Measurements from ENCODE around the gene PKD1L1. TPM values are rescaled to one million over a fixed set of nuclear protein-coding genes. Genes with fewer than 3 reads are reported as not detected.

The PKD1L1 gene
- total RNA-seq, 4 donors from 2014 or later = 0.11 to 2.6 TPM; not detected in 2

DNA sequence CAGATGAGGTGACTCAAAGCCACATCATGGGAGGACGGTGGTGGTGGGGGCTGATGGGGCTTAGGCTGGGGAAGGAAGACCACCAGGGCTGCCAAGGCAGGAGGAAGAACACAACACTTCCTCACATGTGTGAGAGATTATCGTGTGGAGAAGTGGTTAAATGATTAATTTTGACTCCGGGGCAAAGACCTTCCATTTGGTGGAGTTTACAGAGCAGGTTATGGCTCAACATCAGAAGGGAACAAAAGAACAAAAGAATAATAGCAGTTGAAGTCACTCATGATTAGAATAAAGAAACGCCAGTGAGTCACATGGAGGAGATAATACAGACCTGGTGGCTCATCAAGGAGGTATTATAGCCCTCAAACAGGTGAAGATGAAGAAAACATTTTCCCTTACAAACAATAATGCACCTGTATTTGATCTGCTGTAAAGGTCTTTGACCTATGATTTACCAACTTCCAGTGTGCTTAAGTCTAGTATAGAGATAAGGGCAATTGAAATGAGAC, 170.1 kb downstream of the PKD1L1 start:
- 78% methylated on average over 4 of the region's 4 CpGs for WGBS
- no peak overlapping the region for H3K4me3 ChIP-seq
- no peak overlapping the region for H3K27ac ChIP-seq
- no peaks in the 10 kb centered on the region for H3K9me3 ChIP-seq
- no peaks in the 10 kb centered on the region for H3K4me1 ChIP-seq
- H3K36me3 ChIP-seq = no peaks in the 10 kb centered on the region
- H3K27me3 ChIP-seq = no peaks in the 10 kb centered on the region
- DNase-seq (ENCODE audit: low spot score in 2 of 2) = no peak
- TF ChIP-seq, protein P1, sequence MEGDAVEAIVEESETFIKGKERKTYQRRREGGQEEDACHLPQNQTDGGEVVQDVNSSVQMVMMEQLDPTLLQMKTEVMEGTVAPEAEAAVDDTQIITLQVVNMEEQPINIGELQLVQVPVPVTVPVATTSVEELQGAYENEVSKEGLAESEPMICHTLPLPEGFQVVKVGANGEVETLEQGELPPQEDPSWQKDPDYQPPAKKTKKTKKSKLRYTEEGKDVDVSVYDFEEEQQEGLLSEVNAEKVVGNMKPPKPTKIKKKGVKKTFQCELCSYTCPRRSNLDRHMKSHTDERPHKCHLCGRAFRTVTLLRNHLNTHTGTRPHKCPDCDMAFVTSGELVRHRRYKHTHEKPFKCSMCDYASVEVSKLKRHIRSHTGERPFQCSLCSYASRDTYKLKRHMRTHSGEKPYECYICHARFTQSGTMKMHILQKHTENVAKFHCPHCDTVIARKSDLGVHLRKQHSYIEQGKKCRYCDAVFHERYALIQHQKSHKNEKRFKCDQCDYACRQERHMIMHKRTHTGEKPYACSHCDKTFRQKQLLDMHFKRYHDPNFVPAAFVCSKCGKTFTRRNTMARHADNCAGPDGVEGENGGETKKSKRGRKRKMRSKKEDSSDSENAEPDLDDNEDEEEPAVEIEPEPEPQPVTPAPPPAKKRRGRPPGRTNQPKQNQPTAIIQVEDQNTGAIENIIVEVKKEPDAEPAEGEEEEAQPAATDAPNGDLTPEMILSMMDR (IDR thresholded peaks at IDR 0.05) = no peak

DNA sequence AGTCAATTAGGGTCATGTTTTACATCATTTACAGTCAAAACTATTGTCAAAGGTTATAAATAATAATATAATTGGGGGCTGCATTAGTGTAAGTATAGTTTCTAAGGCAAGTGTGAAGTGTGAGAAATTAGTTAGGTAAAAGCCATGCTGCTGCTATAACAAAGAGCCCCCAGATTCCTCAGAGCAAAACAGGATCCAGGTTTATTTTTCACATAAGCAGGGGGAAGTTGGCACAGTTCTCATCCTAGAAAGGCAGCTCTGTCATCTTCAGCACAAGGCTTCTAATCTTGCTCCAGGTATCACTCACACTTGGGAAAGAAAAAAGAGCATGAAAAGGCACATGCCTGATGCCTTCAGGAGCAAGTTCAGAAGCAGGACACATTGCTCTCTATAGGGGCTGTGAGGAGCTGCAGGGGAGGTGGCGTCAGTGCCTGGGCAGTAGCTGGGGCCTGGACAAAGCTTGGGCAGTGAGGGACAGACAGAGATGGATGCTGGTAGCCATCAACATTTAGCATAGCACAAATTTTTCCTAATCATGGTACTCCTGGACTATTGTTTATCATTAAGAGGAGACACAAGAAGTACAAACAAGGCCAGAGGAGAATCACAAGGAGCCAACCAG, 170.6 kb downstream of the PKD1L1 start:
- no peak overlapping the region for H3K4me3 ChIP-seq
- no peaks in the 10 kb centered on the region for H3K4me1 ChIP-seq
- no peak overlapping the region for H3K27ac ChIP-seq
- no peaks in the 10 kb centered on the region for H3K27me3 ChIP-seq
- WGBS = 100% methylated on average over 1 of the region's 1 CpG
- H3K36me3 ChIP-seq = no peaks in the 10 kb centered on the region
- no peak for TF ChIP-seq EP300 (IDR thresholded peaks at IDR 0.05)
- DNase-seq (ENCODE audit: low spot score in 2 of 2) = no peak
- H3K9me3 ChIP-seq = no peaks in the 10 kb centered on the region

DNA sequence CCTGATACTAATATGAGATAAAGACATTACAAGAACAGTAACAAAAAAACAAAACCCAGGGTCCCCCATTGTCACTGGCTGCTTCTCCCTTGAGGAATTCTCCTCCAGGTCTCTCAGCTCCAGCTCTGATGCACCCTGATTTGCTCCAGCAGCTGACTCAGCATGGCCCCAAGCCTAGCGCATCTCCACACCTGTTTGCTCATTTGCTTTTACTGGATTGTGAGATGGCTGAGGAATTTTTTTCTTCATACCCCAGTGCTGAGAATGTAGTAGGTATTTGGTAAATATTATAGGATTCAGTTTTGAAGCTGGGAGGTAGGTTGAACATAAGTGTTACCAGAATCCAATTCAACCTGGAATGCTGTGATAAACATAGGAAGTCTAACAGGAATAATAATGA, 171.9 kb downstream of the PKD1L1 start:
- TF ChIP-seq POLR2AphosphoS5 (IDR thresholded peaks at IDR 0.05) = no peak
- TF ChIP-seq, protein P1 (IDR thresholded peaks at IDR 0.05) = no peak
- no peak for TF ChIP-seq POLR2A (IDR thresholded peaks at IDR 0.05)
- TF ChIP-seq EP300 (IDR thresholded peaks at IDR 0.05) = no peak
- no peak for DNase-seq (ENCODE audit: low spot score in 2 of 2)
- Histone ChIP-seq H3K9me3 (no peaks in the 10 kb centered on the region), H3K27me3 (no peaks in the 10 kb centered on the region), H3K4me3 (no peak overlapping the region), H3K36me3 (no peaks in the 10 kb centered on the region), H3K4me1 (no peaks in the 10 kb centered on the region), H3K27ac (no peak overlapping the region)
- WGBS = 78% methylated on average over 1 of the region's 1 CpG

DNA sequence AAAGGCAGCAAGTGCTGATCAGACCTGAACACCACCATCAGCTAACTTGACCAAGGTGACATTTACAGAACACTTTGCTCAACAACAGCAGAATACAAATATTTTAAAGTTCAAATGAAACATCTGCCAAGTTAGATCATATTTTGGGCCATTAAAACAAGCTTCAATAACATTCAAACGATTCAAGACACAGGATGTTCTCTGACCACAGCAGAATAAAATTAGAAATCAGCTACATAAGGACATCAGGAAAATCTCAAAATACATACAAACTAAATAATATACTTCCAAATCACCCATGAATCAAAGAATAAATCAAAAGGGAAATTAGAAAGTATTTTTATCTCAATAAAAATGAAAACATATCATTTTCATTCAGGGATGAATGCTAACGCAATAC, 173.0 kb downstream of the PKD1L1 start:
- H3K9me3 ChIP-seq = no peaks in the 10 kb centered on the region
- 75% methylated on average over 2 of the region's 2 CpGs for WGBS
- H3K27ac ChIP-seq = no peak overlapping the region
- TF ChIP-seq POLR2AphosphoS5 (IDR thresholded peaks at IDR 0.05) = no peak
- TF ChIP-seq, protein P1 (IDR thresholded peaks at IDR 0.05) = no peak
- no peaks in the 10 kb centered on the region for H3K36me3 ChIP-seq
- H3K4me1 ChIP-seq = no peaks in the 10 kb centered on the region
- no peak overlapping the region for H3K4me3 ChIP-seq
- DNase-seq (ENCODE audit: low spot score in 2 of 2) = no peak
- H3K27me3 ChIP-seq = no peaks in the 10 kb centered on the region

DNA sequence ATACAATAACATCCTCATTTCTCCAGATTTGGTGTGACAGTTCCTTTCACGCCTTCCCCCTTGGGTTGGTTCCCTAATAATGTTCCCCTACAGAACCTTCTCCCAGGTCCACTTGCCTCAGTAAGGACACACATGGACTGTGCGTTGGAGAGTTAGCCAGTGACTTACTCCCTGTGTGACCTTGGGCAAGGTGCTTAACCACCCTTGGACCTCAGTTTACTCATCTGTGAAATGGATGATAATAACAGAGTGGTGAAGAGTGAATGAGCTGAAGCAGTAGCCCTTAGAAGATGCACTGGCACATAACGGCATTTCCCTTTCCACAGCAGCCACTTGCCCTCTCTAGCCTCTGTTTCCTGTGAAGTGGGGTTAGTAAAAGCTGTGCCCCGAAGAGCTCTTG, 175.8 kb downstream of the PKD1L1 start:
- Histone ChIP-seq H3K27ac (no peak overlapping the region), H3K4me1 (no peaks in the 10 kb centered on the region), H3K9me3 (no peaks in the 10 kb centered on the region), H3K27me3 (no peaks in the 10 kb centered on the region), H3K36me3 (no peaks in the 10 kb centered on the region), H3K4me3 (no peak overlapping the region)
- 91% methylated on average over 4 of the region's 4 CpGs for WGBS
- TF ChIP-seq, protein P1 (IDR thresholded peaks at IDR 0.05) = no peak
- no peak for TF ChIP-seq EP300 (IDR thresholded peaks at IDR 0.05)
- no peak for TF ChIP-seq POLR2AphosphoS5 (IDR thresholded peaks at IDR 0.05)
- no peak for DNase-seq (ENCODE audit: low spot score in 2 of 2)

DNA sequence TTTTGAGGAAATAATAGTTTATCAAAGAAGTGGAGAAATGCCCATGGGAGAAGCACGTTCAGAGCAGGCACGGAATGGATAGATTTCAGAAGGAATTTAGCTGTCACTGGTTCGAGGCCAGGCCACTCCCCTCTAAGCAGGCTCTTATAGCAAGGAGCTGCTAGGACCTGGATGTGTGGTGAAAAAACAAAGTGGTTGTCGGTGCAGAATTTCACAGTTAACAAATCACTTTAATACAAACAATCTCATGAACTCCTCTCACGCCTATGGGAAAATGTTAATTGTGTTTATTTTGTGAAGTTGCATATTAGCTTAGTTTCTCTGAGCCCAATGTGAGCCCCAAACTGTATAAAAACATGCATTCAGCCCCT, 176.3 kb downstream of the PKD1L1 start:
- Histone ChIP-seq H3K36me3 (no peaks in the 10 kb centered on the region), H3K27me3 (no peaks in the 10 kb centered on the region), H3K4me3 (no peak overlapping the region), H3K27ac (no peak overlapping the region), H3K9me3 (no peaks in the 10 kb centered on the region), H3K4me1 (no peaks in the 10 kb centered on the region)
- no peak for DNase-seq (ENCODE audit: low spot score in 2 of 2)
- 69% methylated on average over 5 of the region's 5 CpGs for WGBS
- TF ChIP-seq POLR2A (IDR thresholded peaks at IDR 0.05) (no peak), POLR2AphosphoS5 (IDR thresholded peaks at IDR 0.05) (no peak), EP300 (IDR thresholded peaks at IDR 0.05) (no peak)
- TF ChIP-seq, protein P1 (IDR thresholded peaks at IDR 0.05) = no peak

All from suprapubic skin (tissue), 4 donors.